Esophagus squamous epithelium (tissue), 5 donors: Measurements from ENCODE around the gene SLIT1. TPM values are rescaled to one million over a fixed set of nuclear protein-coding genes. Genes with fewer than 3 reads are reported as not detected.
"Not testable (repeated sequence)": the region's sequence is repeated elsewhere in the genome, so short reads cannot be mapped to it uniquely, and the experiment has no call there.

ENCODE experiments used
- DNase-seq: peaks from one replicate; lab custom pipeline; 2025; lab: John Stamatoyannopoulos, UW
- H3K27ac ChIP-seq, 4 donors: fragments of 200-600 bp; sonication (generic); one replicate each; pipeline ENCODE4 v1.5.1; 2016 to 2019; ENCODE audit warnings: mild to moderate bottlenecking in 1 of 4
- H3K27me3 ChIP-seq, 4 donors: fragments of 200-600 bp; sonication (generic); 1 replicate in 3 of 4; 2 replicates in 1 of 4; pipeline versions ENCODE4 v1.5.1 to v1.6.0; 2017 to 2021; ENCODE audit warnings: antibody characterized with exemption in 1 of 4
- H3K36me3 ChIP-seq, 3 donors: fragments of 200-600 bp; sonication (generic); one replicate each; pipeline ENCODE4 v1.5.1; 2016 to 2019
- H3K4me1 ChIP-seq, 3 donors: fragments of 200-600 bp; sonication (generic); one replicate each; pipeline ENCODE4 v1.5.1; 2017 to 2019
- H3K4me3 ChIP-seq, 4 donors: fragments of 200-600 bp; sonication (generic); 1 replicate in 3 of 4; 2 replicates in 1 of 4; pipeline ENCODE4 v1.5.1; 2016 to 2019; ENCODE audit warnings: mild to moderate bottlenecking in 2 of 4, moderate library complexity in 1 of 4
- H3K9me3 ChIP-seq, 3 donors: fragments of 200-600 bp; sonication (generic); one replicate each; pipeline ENCODE4 v1.5.1; 2016 to 2019
- CTCF ChIP-seq, 6 experiments: fragments of 450-650 bp in 4 of 6; fragments of 200-600 bp in 2 of 6; sonication (generic) in 2 of 6; IDR thresholded peaks; one replicate each; pipeline ENCODE4 v1.5.1; 2016 to 2019; ENCODE audit warnings: antibody characterized with exemption in 6 of 6, mild to moderate bottlenecking in 4 of 6, moderate library complexity in 4 of 6
- POLR2A ChIP-seq, 4 donors: fragments of 450-650 bp; IDR thresholded peaks; one replicate each; pipeline ENCODE4 v1.6.1; 2017; ENCODE audit warnings: antibody characterized with exemption in 4 of 4, mild to moderate bottlenecking in 4 of 4, moderate library complexity in 3 of 4
- WGBS, 2 donors: methylation state at CpG; one replicate each; pipeline ENCODE4 v1.1.5; 2018; 5-methylcytosine and 5-hydroxymethylcytosine counted together
- intact Hi-C: fragments of 100-400 bp; cut with DNase I; formaldehyde crosslinking; loops from one replicate; pipeline ENCODE4 v1.15.0; 2022
- total RNA-seq, 4 donors: library from RNA; depleted of rRNA; stranded (reverse); fragments of >200 nt; gene quantifications; one replicate each; pipeline ENCODE4 v1.1.0, GENCODE V29; 2016
- donor health status: DM: yes; HTN: yes; CAD: no.

SLIT1 gene
- total RNA-seq, 4 donors from 2014 or later: not detected

- peaks cover 0 to 83% (median 0%) of the 10 kb centered on the region in 4 donors for H3K27me3 ChIP-seq
- intact Hi-C loops: no loop called here
- H3K4me1 ChIP-seq: no peaks in the 10 kb centered on the region
- WGBS, 2 donors: 67 to 69% methylated on average over 1 of the region's 1 CpG
- no peaks in the 10 kb centered on the region for H3K36me3 ChIP-seq
- H3K9me3 ChIP-seq: no peaks in the 10 kb centered on the region
- H3K27ac ChIP-seq: no peak overlapping the region
- no peak overlapping the region for H3K4me3 ChIP-seq
- no peak for DNase-seq
- TF ChIP-seq POLR2A (IDR thresholded peaks at IDR 0.05): no peak
- no peak for TF ChIP-seq CTCF (IDR thresholded peaks at IDR 0.05)
These were observed 99.2 kb downstream of the SLIT1 start for GRCh38 chr10:97086530-97086929.

- H3K9me3 ChIP-seq: no peaks in the 10 kb centered on the region
- DNase-seq: no peak
- peaks cover 0 to 85% (median 0%) of the 10 kb centered on the region in 4 donors for H3K27me3 ChIP-seq
- TF ChIP-seq POLR2A (IDR thresholded peaks at IDR 0.05) (no peak), CTCF (IDR thresholded peaks at IDR 0.05) (no peak)
- intact Hi-C loops: no loop called here
- 48 to 49% methylated on average over 8 to 9 of the region's 9 CpGs for WGBS, 2 donors
- H3K27ac ChIP-seq: no peak overlapping the region
- H3K36me3 ChIP-seq: no peaks in the 10 kb centered on the region
- no peak overlapping the region for H3K4me3 ChIP-seq
- H3K4me1 ChIP-seq: no peaks in the 10 kb centered on the region
These were observed 102.4 kb downstream of the SLIT1 start for GRCh38 chr10:97083228-97083829.

GRCh38 chr10:97082575-97082974, 103.2 kb downstream of the SLIT1 start:
- H3K9me3 ChIP-seq, H3K36me3 ChIP-seq, H3K4me1 ChIP-seq, H3K4me3 ChIP-seq, DNase-seq, intact Hi-C loops, H3K27ac ChIP-seq: not testable (repeated sequence)
- 70 to 81% methylated on average over 2 to 7 of the region's 7 CpGs for WGBS, 2 donors
- H3K27me3 ChIP-seq: peaks cover 0 to 85% (median 0%) of the 10 kb centered on the region in 4 donors

GRCh38 chr10:97081621-97082235, 104.0 kb downstream of the SLIT1 start:
- Histone ChIP-seq H3K27me3 (peaks cover 0 to 85% (median 0%) of the 10 kb centered on the region in 4 donors), H3K27ac (no peak overlapping the region), H3K36me3 (no peaks in the 10 kb centered on the region), H3K4me1 (no peaks in the 10 kb centered on the region), H3K9me3 (no peaks in the 10 kb centered on the region), H3K4me3 (no peak overlapping the region)
- intact Hi-C loops: no loop called here
- 9 to 24% methylated on average over 4 of the region's 6 CpGs for WGBS, 2 donors
- no peak for DNase-seq
- TF ChIP-seq CTCF (IDR thresholded peaks at IDR 0.05) (peak; percentile 15 to 59 (median 38)), POLR2A (IDR thresholded peaks at IDR 0.05) (no peak)

DNA sequence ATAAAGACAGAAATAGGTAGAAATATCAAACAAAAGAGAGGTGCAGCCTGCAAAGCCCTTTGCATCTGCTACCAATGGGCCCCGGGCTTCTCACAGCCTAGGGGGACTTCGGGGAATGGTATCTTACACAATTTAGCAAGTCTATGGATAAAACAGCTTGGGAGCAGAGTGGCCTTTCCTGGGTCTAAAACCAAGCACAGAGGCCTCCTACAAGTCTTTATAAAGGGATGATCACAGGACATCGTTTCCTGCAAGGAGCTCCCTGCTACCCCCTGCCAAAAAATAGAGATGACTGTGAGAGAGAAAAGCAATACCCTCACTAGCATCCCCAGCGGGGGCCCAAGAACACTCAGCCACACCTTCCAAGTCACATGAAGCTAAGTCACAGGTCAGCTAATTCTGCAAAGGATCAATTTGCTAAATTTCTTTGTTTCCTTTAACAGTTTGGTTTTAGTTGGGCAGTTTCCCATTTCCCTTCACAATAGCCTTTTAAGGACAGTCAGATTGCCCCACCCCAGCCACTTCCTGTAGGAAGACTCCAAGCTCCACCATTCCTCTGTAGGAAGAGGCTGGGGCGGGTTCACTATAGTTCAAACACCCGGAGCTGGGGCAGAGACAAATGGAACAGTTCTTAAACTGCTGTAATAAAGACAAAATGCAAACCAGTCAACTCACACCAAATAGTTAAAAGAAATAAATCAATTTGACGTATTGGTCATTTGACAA, 105.5 kb downstream of the SLIT1 start:
- intact Hi-C loops: no loop called here
- Histone ChIP-seq H3K36me3 (no peaks in the 10 kb centered on the region), H3K4me3 (no peak overlapping the region), H3K9me3 (no peaks in the 10 kb centered on the region), H3K27ac (no peak overlapping the region), H3K4me1 (no peaks in the 10 kb centered on the region), H3K27me3 (peaks cover 0 to 93% (median 0%) of the 10 kb centered on the region in 4 donors)
- 45 to 51% methylated on average over 7 of the region's 7 CpGs for WGBS, 2 donors
- TF ChIP-seq POLR2A (IDR thresholded peaks at IDR 0.05) (no peak), CTCF (IDR thresholded peaks at IDR 0.05) (no peak)
- no peak for DNase-seq
